Neuronal stem cell (in vitro differentiated cells): ENCODE measurements around the gene UBE2J2.

Experiments
- DNase-seq: peaks from one replicate; pipeline ENCODE4 v3.0.0-alpha.2; 2013; ENCODE audit warnings: low spot score
- H2AFZ ChIP-seq: one replicate; pipeline ENCODE4 v1.6.1; 2013; ENCODE audit warnings: mild to moderate bottlenecking, low read length, inconsistent platforms
- H2AK5ac ChIP-seq: 2 replicates; pipeline ENCODE4 v1.6.1; 2013; ENCODE audit warnings: low read depth, mild to moderate bottlenecking, inconsistent platforms, low read length, moderate library complexity, mixed read lengths
- H2BK120ac ChIP-seq: 2 replicates; pipeline ENCODE4 v1.6.1; 2013; ENCODE audit warnings: low read depth, mild to moderate bottlenecking, inconsistent platforms, low read length, moderate library complexity, mixed read lengths
- H2BK12ac ChIP-seq: one replicate; pipeline ENCODE4 v1.6.1; 2013; ENCODE audit warnings: low read length, inconsistent platforms
- H2BK15ac ChIP-seq: 2 replicates; pipeline ENCODE4 v1.6.1; 2013; ENCODE audit warnings: mild to moderate bottlenecking, low read length, inconsistent platforms, mixed read lengths
- H2BK5ac ChIP-seq: one replicate; pipeline ENCODE4 v1.6.1; 2013; ENCODE audit warnings: inconsistent platforms, mild to moderate bottlenecking, low read length, moderate library complexity
- H3K14ac ChIP-seq: one replicate; pipeline ENCODE4 v1.6.1; 2013; ENCODE audit warnings: low read length, inconsistent platforms
- H3K18ac ChIP-seq: 2 replicates; pipeline ENCODE4 v1.6.1; 2013; ENCODE audit warnings: low read length, inconsistent platforms
- H3K23ac ChIP-seq: 2 replicates; pipeline ENCODE4 v1.6.1; 2013; ENCODE audit warnings: low read depth, mild to moderate bottlenecking, mixed read lengths, low read length, inconsistent platforms; ENCODE audit not compliant: poor library complexity
- H3K27ac ChIP-seq: replicated peaks from 3 replicates; pipeline ENCODE4 v1.5.1; 2013; ENCODE audit warnings: low read length, inconsistent platforms
- H3K27me3 ChIP-seq, 3 experiments: 2 replicates each; pipeline ENCODE4 v1.6.1; 2013; ENCODE audit warnings: low read length in 3 of 3, mild to moderate bottlenecking in 2 of 3, inconsistent platforms in 1 of 3, low read depth in 1 of 3, mixed read lengths in 1 of 3, moderate library complexity in 1 of 3; ENCODE audit not compliant: control insufficient read depth in 3 of 3, insufficient read depth in 3 of 3
- H3K36me3 ChIP-seq, 2 donors: replicated peaks in 1 of 2; 2 replicates each; pipeline ENCODE4 v1.6.1; 2013; ENCODE audit warnings: low read length in 2 of 2; ENCODE audit not compliant: control insufficient read depth in 2 of 2, insufficient read depth in 2 of 2
- H3K4ac ChIP-seq: 2 replicates; pipeline ENCODE4 v1.6.1; 2013; ENCODE audit warnings: inconsistent platforms, mild to moderate bottlenecking, low read length, moderate library complexity
- H3K4me1 ChIP-seq, 2 donors: 1 replicate in 1 of 2; 2 replicates in 1 of 2; pipeline ENCODE4 v1.6.1; 2013; ENCODE audit warnings: low read length in 2 of 2, low read depth in 1 of 2; ENCODE audit not compliant: control insufficient read depth in 2 of 2, insufficient read depth in 1 of 2
- H3K4me2 ChIP-seq: one replicate; pipeline ENCODE4 v1.6.1; 2013; ENCODE audit warnings: mild to moderate bottlenecking, low read length, inconsistent platforms; ENCODE audit not compliant: insufficient read depth, poor library complexity, severe bottlenecking
- H3K4me3 ChIP-seq, 2 donors: 2 replicates each; pipeline ENCODE4 v1.5.1; 2013; ENCODE audit warnings: low read length in 2 of 2, mild to moderate bottlenecking in 2 of 2, inconsistent platforms in 1 of 2, moderate library complexity in 1 of 2
- H3K79me1 ChIP-seq: one replicate; pipeline ENCODE4 v1.6.1; 2013; ENCODE audit warnings: low read depth, mild to moderate bottlenecking, inconsistent platforms, low read length, moderate library complexity
- H3K9ac ChIP-seq: one replicate; pipeline ENCODE4 v1.6.1; 2013; ENCODE audit warnings: mild to moderate bottlenecking, low read depth, low read length, inconsistent platforms; ENCODE audit not compliant: poor library complexity
- H3K9me3 ChIP-seq, 2 donors: replicated peaks in 1 of 2; 2 replicates each; pipeline versions ENCODE3 to v1.6.1; 2013; ENCODE audit warnings: low read length in 2 of 2, mild to moderate bottlenecking in 2 of 2, inconsistent platforms in 1 of 2, low read depth in 1 of 2, mixed read lengths in 1 of 2, moderate library complexity in 1 of 2; ENCODE audit not compliant: control insufficient read depth in 2 of 2, insufficient read depth in 1 of 2
- H4K8ac ChIP-seq: one replicate; pipeline ENCODE4 v1.6.1; 2013; ENCODE audit warnings: low read depth, mild to moderate bottlenecking, inconsistent platforms, low read length, moderate library complexity
- H4K91ac ChIP-seq: one replicate; pipeline ENCODE4 v1.6.1; 2013; ENCODE audit warnings: low read length, low read depth, mild to moderate bottlenecking, inconsistent platforms; ENCODE audit not compliant: poor library complexity
- WGBS, 2 donors: extraction: QIAGEN DNeasy Blood & Tissue Kit; methylation state at CpG; one replicate each; pipeline ENCODE4 v1.1.7; 2013; ENCODE audit warnings: missing lambda C conversion rate in 2 of 2, mixed read lengths in 1 of 2; ENCODE audit not compliant: insufficient read length in 2 of 2, insufficient replicate concordance in 1 of 2; ENCODE audit errors: extremely low coverage in 2 of 2; 5-methylcytosine and 5-hydroxymethylcytosine counted together

The UBE2J2 gene

GRCh38 chr1:1295154-1295923 lies 21.7 kb upstream of the UBE2J2 start:
- H3K27me3 ChIP-seq: no peaks in the 10 kb centered on the region
- H2BK120ac ChIP-seq: no peak overlapping the region
- no peak overlapping the region for H2AK5ac ChIP-seq
- peak overlapping the region; percentile 13 for H2BK5ac ChIP-seq
- H3K4me3 ChIP-seq: no peak overlapping the region
- H4K8ac ChIP-seq: no peak overlapping the region
- no peak overlapping the region for H4K91ac ChIP-seq
- no peak overlapping the region for H2AFZ ChIP-seq
- H3K79me1 ChIP-seq: peaks cover 4% of the 10 kb centered on the region
- WGBS, 2 donors: no CpG with 5 or more reads among the region's 35 CpGs
- peak overlapping the region; percentile 73 for H3K23ac ChIP-seq
- no peak overlapping the region for H3K4me2 ChIP-seq
- peaks cover 0 to 3% of the 10 kb centered on the region in 2 donors for H3K9me3 ChIP-seq
- no peaks in the 10 kb centered on the region for H3K4me1 ChIP-seq
- no peak overlapping the region for H3K14ac ChIP-seq
- H3K36me3 ChIP-seq: peaks cover 3 to 31% of the 10 kb centered on the region in 2 donors
- H2BK15ac ChIP-seq: no peak overlapping the region
- H2BK12ac ChIP-seq: no peak overlapping the region
- H3K27ac ChIP-seq: no peak overlapping the region
- no peak overlapping the region for H3K18ac ChIP-seq
- no peak overlapping the region for H3K4ac ChIP-seq
- H3K9ac ChIP-seq: no peak overlapping the region
- no peak for DNase-seq

- Histone ChIP-seq H2BK5ac (peak overlapping the region; percentile 24), H2BK15ac (no peak overlapping the region), H3K36me3 (peaks cover 3 to 31% of the 10 kb centered on the region in 2 donors), H2AK5ac (peak overlapping the region; percentile 70), H2BK12ac (no peak overlapping the region), H3K27ac (no peak overlapping the region), H4K91ac (no peak overlapping the region), H3K18ac (peak overlapping the region; percentile 52), H3K9ac (no peak overlapping the region), H2AFZ (no peak overlapping the region), H2BK120ac (no peak overlapping the region), H3K79me1 (peaks cover 4% of the 10 kb centered on the region), H3K27me3 (no peaks in the 10 kb centered on the region), H3K4ac (no peak overlapping the region), H4K8ac (no peak overlapping the region), H3K23ac (peak overlapping the region; percentile 55), H3K4me1 (no peaks in the 10 kb centered on the region), H3K4me2 (no peak overlapping the region), H3K4me3 (no peak overlapping the region), H3K14ac (no peak overlapping the region), H3K9me3 (peaks cover 0 to 3% of the 10 kb centered on the region in 2 donors)
- DNase-seq: no peak
- WGBS, 2 donors: no CpG with 5 or more reads among the region's 58 CpGs
These were observed 20.7 kb upstream of the UBE2J2 start for GRCh38 chr1:1294250-1294890.

- Histone ChIP-seq H3K79me1 (peaks cover 4% of the 10 kb centered on the region), H3K9me3 (peaks cover 0 to 3% of the 10 kb centered on the region in 2 donors)
- DNase-seq: no peak
These were observed 19.9 kb upstream of the UBE2J2 start for GRCh38 chr1:1293263-1294249.

More at GRCh38 chr1:1293263-1294249, 19.9 kb upstream of the UBE2J2 start:
- no peak overlapping the region for H3K9ac ChIP-seq
- no peak overlapping the region for H3K4me3 ChIP-seq
- no peak overlapping the region for H3K27ac ChIP-seq
- H3K14ac ChIP-seq: no peak overlapping the region
- H2BK15ac ChIP-seq: no peak overlapping the region
- no peak overlapping the region for H2BK12ac ChIP-seq
- H2AFZ ChIP-seq: no peak overlapping the region
- H3K27me3 ChIP-seq: no peaks in the 10 kb centered on the region
- peak overlapping the region; percentile 24 for H2BK5ac ChIP-seq
- H3K18ac ChIP-seq: no peak overlapping the region
- peak overlapping the region; percentile 18 for H3K4me2 ChIP-seq
- no CpG with 5 or more reads among the region's 94 CpGs for WGBS, 2 donors
- peaks cover 3 to 31% of the 10 kb centered on the region in 2 donors for H3K36me3 ChIP-seq
- H2BK120ac ChIP-seq: no peak overlapping the region
- no peak overlapping the region for H3K4ac ChIP-seq
- peak overlapping the region; percentile 85 for H3K23ac ChIP-seq
- H2AK5ac ChIP-seq: peak overlapping the region; percentile 70
- H3K4me1 ChIP-seq: no peaks in the 10 kb centered on the region
- H4K91ac ChIP-seq: no peak overlapping the region
- no peak overlapping the region for H4K8ac ChIP-seq
